K562 (cell line): ENCODE measurements around the gene MYO10. TPM values are rescaled to one million over a fixed set of nuclear protein-coding genes. Genes with fewer than 3 reads are reported as not detected.
A peak's percentile ranks its signal among the peaks of the same experiment; 100 is the strongest.

Experiments
- ATAC-seq: fragments of 200-7000 bp; cut with Tn5 transposase; 3 replicates; pipeline ENCODE4 v1.9.1; 2020; ENCODE audit warnings: moderate library complexity
- BruUV-seq: library from RNA; stranded (reverse); fragments of 400-500 nt; replicated peaks from 2 replicates; lab custom pipeline; 2021; lab: Mats Ljungman, UMichigan
- CTCF ChIA-PET: fragments of 300-600 bp; formaldehyde crosslinking; extraction: SDS; loops from one replicate; lab custom pipeline; 2021; ENCODE audit warnings: low intra/inter-chr PET ratio; lab: Yijun Ruan, JAX
- POLR2A ChIA-PET: fragments of 300-600, 350-650 bp; sonication (Branson Sonifier 250); formaldehyde crosslinking; extraction: SDS; loops from one replicate; lab custom pipeline; 2021; ENCODE audit warnings: antibody characterized with exemption, inconsistent platforms; lab: Yijun Ruan, JAX
- DNase-seq, 4 experiments: peaks; one replicate each; pipeline versions ENCODE4 v3.0.0 to v3.0.0-alpha.2; 2011 to 2018; ENCODE audit warnings: low spot score in 3 of 4, mixed read lengths in 3 of 4; ENCODE audit errors: extremely low read depth in 1 of 4
- FAIRE-seq: peaks from 2 replicates; lab custom pipeline; 2011; peaks lifted over from hg19 to GRCh38; lab: Jason Lieb, UNC
- H2AFZ ChIP-seq: 2 replicates; pipeline ENCODE4 v1.6.0; 2011; ENCODE audit warnings: low read depth, low read length, control low read depth, inconsistent platforms
- H3K27ac ChIP-seq: fragments of 200-600 bp; 3 replicates; pipeline ENCODE4 v1.8.0; 2011; ENCODE audit warnings: low read depth, mild to moderate bottlenecking, control low read depth, inconsistent platforms, low read length, moderate library complexity, mixed read lengths; ENCODE audit errors: extremely low read depth
- H3K27me3 ChIP-seq, 2 experiments: fragments of 300-600 bp in 1 of 2; 2 replicates in 1 of 2; 3 replicates in 1 of 2; pipeline versions ENCODE4 v1.6.0 to v1.8.0; 2011; ENCODE audit warnings: inconsistent platforms in 2 of 2, low read length in 2 of 2, mild to moderate bottlenecking in 1 of 2, mixed read lengths in 1 of 2, moderate library complexity in 1 of 2; ENCODE audit not compliant: control insufficient read depth in 2 of 2, insufficient read depth in 2 of 2
- H3K36me3 ChIP-seq: fragments of 300-600 bp; 3 replicates; pipeline ENCODE4 v1.8.0; 2011; ENCODE audit warnings: mild to moderate bottlenecking, low read length, inconsistent platforms; ENCODE audit not compliant: control insufficient read depth, insufficient read depth
- H3K4me1 ChIP-seq, 2 experiments: fragments of 200-600 bp in 1 of 2; replicated peaks in 1 of 2; 2 replicates in 1 of 2; 3 replicates in 1 of 2; pipeline versions ENCODE4 v1.5.1 to v1.8.0; 2011; ENCODE audit warnings: inconsistent platforms in 2 of 2, low read length in 2 of 2, mild to moderate bottlenecking in 1 of 2, mixed read lengths in 1 of 2, moderate library complexity in 1 of 2; ENCODE audit not compliant: control insufficient read depth in 2 of 2, insufficient read depth in 2 of 2
- H3K4me2 ChIP-seq: 2 replicates; pipeline ENCODE4 v1.6.1; 2011; ENCODE audit warnings: low read length, control low read depth, inconsistent platforms, mixed read lengths; ENCODE audit not compliant: insufficient read depth
- H3K4me3 ChIP-seq: fragments of 200-600 bp; sonication (generic), shearing (Covaris generic); 2 replicates; pipeline ENCODE4 v1.5.1; 2016; ENCODE audit warnings: control low read depth, inconsistent platforms
- H3K79me2 ChIP-seq: fragments of 200-600 bp; 3 replicates; pipeline ENCODE4 v1.8.0; 2011; ENCODE audit warnings: low read length, inconsistent platforms; ENCODE audit not compliant: control insufficient read depth, insufficient read depth
- H3K9ac ChIP-seq, 2 experiments: 2 replicates each; pipeline versions ENCODE4 v1.6.0 to v1.6.1; 2011; ENCODE audit warnings: low read depth in 2 of 2, low read length in 2 of 2, control low read depth in 1 of 2, inconsistent platforms in 1 of 2, mild to moderate bottlenecking in 1 of 2, mixed read lengths in 1 of 2; ENCODE audit not compliant: insufficient read depth in 1 of 2
- H3K9me1 ChIP-seq: one replicate; pipeline ENCODE4 v1.6.0; 2011; ENCODE audit warnings: inconsistent platforms, mild to moderate bottlenecking, low read length, moderate library complexity; ENCODE audit not compliant: control insufficient read depth, insufficient read depth
- H3K9me3 ChIP-seq: replicated peaks from 2 replicates; pipeline ENCODE4 v1.5.1; 2011; ENCODE audit warnings: low read depth, low read length, inconsistent platforms; ENCODE audit not compliant: control insufficient read depth, insufficient read depth
- H4K20me1 ChIP-seq: replicated peaks from 2 replicates; pipeline ENCODE4 v1.6.1; 2011; ENCODE audit warnings: low read length, inconsistent platforms, mixed read lengths; ENCODE audit not compliant: control insufficient read depth, insufficient read depth
- EGR1 ChIP-seq: fragments of 450-650 bp; conservative IDR thresholded peaks from 2 replicates; pipeline ENCODE4 v1.6.1; 2017; ENCODE audit warnings: mild to moderate bottlenecking
- IFI16 ChIP-seq: fragments of 250-450 bp; sonication (Bioruptor Pico); IDR thresholded peaks from 2 replicates; pipeline ENCODE4 v2.1.2; 2022; ENCODE audit warnings: mild to moderate bottlenecking, inconsistent platforms
- MAZ ChIP-seq, 2 experiments: fragments of 450-650 bp in 1 of 2; sonication (generic) in 1 of 2; formaldehyde crosslinking; IDR thresholded peaks in 1 of 2; conservative IDR thresholded peaks in 1 of 2; 2 replicates each; pipeline versions ENCODE4 v1.4.0 to v1.5.0; 2020; ENCODE audit warnings: mild to moderate bottlenecking in 1 of 2, missing genetic modification reagents in 1 of 2
- NEUROD1 ChIP-seq: fragments of 150-350 bp; IDR thresholded peaks from 2 replicates; pipeline ENCODE4 v1.6.1; 2014; ENCODE audit warnings: borderline replicate concordance, low read length, low read depth; ENCODE audit not compliant: partially characterized antibody
- RAD21 ChIP-seq, 2 experiments: fragments of 250-450 bp in 1 of 2; fragments of 450-650 bp in 1 of 2; sonication (Bioruptor Pico) in 1 of 2; formaldehyde crosslinking in 1 of 2; IDR thresholded peaks in 1 of 2; conservative IDR thresholded peaks in 1 of 2; 2 replicates each; pipeline versions ENCODE4 v1.4.0 to v1.8.0; 2020 to 2022; ENCODE audit warnings: mild to moderate bottlenecking in 2 of 2, moderate library complexity in 1 of 2
- RBM22 ChIP-seq: fragments of 200-400 bp; formaldehyde crosslinking; IDR thresholded peaks from 2 replicates; pipeline ENCODE4 v1.6.1; 2018; ENCODE audit warnings: low read length, low read depth; ENCODE audit not compliant: poor library complexity, severe bottlenecking
- U2AF1 ChIP-seq: fragments of 200-400 bp; formaldehyde crosslinking; optimal IDR thresholded peaks from 2 replicates; pipeline ENCODE3; 2017; ENCODE audit warnings: mild to moderate bottlenecking, low read depth, low read length, moderate library complexity
- ZNF263 ChIP-seq: sonication (generic); formaldehyde crosslinking; IDR thresholded peaks from 2 replicates; pipeline ENCODE4 v1.8.0; 2022; ENCODE audit warnings: mild to moderate bottlenecking, missing genetic modification reagents, borderline replicate concordance
- WGBS: fragments of 100-300 bp; shearing (Covaris generic); methylation state at CpG from one replicate; pipeline ENCODE4 v1.1.6; 2016; ENCODE audit warnings: low coverage, mixed read lengths; ENCODE audit not compliant: insufficient coverage; ENCODE audit errors: missing lambda C conversion rate; 5-methylcytosine and 5-hydroxymethylcytosine counted together
- in situ Hi-C: fragments of 300-500 bp; cut with MboI; formaldehyde crosslinking; loops from 4 replicates; pipeline ENCODE4 v1.15.0; 2018; ENCODE audit warnings: inconsistent platforms, mixed read lengths
- intact Hi-C: fragments of 100-400 bp; cut with micrococcal nuclease; formaldehyde crosslinking; loops from 2 replicates; pipeline ENCODE4 v1.14.2; 2022
- polyA plus RNA-seq, 8 experiments: library from polyadenylated mRNA; depleted of rRNA in 4 of 8; stranded (reverse) in 5 of 8; unstranded in 3 of 8; fragments of >200 nt; fragmentation: Nextera tagmentation in 2 of 8; fragmentation: Illumina TruSeq in 1 of 8; extraction: Ambion mirVana in 2 of 8; extraction: Trizol in 1 of 8; gene quantifications; 2 replicates each; pipeline versions ENCODE4 v1.2.1 to v1.2.3, GENCODE V29; 2011 to 2014; ENCODE audit warnings: inconsistent platforms in 1 of 8, missing spikeins in 1 of 8
- total RNA-seq, 7 experiments: library from RNA; depleted of rRNA in 6 of 7; stranded (reverse); fragments of >200 nt in 6 of 7; fragmentation: Illumina TruSeq in 2 of 7; extraction: Trizol in 2 of 7; gene quantifications; 2 replicates each; pipeline versions ENCODE4 v1.2.1 to v1.2.3, GENCODE V29; 2011 to 2021; ENCODE audit warnings: low replicate concordance in 1 of 7
- TF ChIP-seq, protein P1 (sequence below), 3 experiments: IDR thresholded peaks in 2 of 3; conservative IDR thresholded peaks in 1 of 3; 2 replicates each; pipeline ENCODE4 v1.5.1; 2011 to 2012; ENCODE audit warnings: low read length in 3 of 3, mild to moderate bottlenecking in 3 of 3, control low read depth in 2 of 3, improper control_type of control experiment in 1 of 3, inconsistent platforms in 1 of 3, low read depth in 1 of 3, mixed read lengths in 1 of 3, moderate library complexity in 1 of 3; ENCODE audit not compliant: insufficient read depth in 2 of 3
- TF ChIP-seq, protein P2 (sequence below): fragments of 250-450 bp; sonication (Bioruptor Pico); IDR thresholded peaks from 2 replicates; pipeline ENCODE4 v1.4.0; 2020; ENCODE audit warnings: mild to moderate bottlenecking, moderate library complexity, borderline replicate concordance

MYO10 gene
- total and polyA plus RNA-seq, 9 of the 15 experiments (the other 6 are each of a cell fraction or from before 2014, with no cell fraction given), result 0.04 to 0.24 TPM; not detected in 7

DNA sequence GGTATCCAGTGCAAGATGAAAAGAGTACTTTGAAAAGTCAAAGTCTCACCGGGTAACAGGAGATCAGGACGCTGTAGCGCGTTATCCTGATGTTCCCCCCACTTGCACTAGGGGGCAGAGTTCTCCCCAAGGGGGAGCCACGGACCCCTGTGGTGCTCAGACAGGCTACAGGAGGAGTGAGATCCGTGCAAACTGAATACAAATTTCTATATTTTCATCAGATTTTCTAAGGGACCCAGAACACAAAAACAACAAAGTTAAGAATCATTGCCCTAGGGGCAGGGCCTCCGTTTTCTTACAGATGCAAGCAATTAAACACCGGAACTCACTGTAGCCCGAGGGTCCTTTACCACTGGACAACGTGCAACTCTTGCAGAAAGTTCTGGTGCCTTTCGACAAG lies 2.0 kb downstream of the MYO10 start:
- no peaks in the 10 kb centered on the region for H3K9me1 ChIP-seq
- no peaks in the 10 kb centered on the region for H3K36me3 ChIP-seq
- H3K79me2 ChIP-seq, result no peaks in the 10 kb centered on the region
- 13% methylated on average over 11 of the region's 11 CpGs for WGBS
- no peak overlapping the region for H3K27ac ChIP-seq
- CTCF ChIA-PET, result no interaction called here
- H3K4me3 ChIP-seq, result no peak overlapping the region
- peaks cover 0 to 13% of the 10 kb centered on the region in 2 experiments; a peak in 2 of 5 replicates for H3K4me1 ChIP-seq
- in situ Hi-C loops, result no loop called here
- no peaks in the 10 kb centered on the region for H4K20me1 ChIP-seq
- POLR2A ChIA-PET, result no interaction called here
- FAIRE-seq (peak; percentile 55), DNase-seq (peak; percentile 53 to 80 (median 70)), ATAC-seq (peak; percentile 88)
- H2AFZ ChIP-seq, result no peak overlapping the region
- H3K9me3 ChIP-seq, result no peaks in the 10 kb centered on the region
- peaks cover 6 to 13% of the 10 kb centered on the region in 2 experiments; a peak in 2 of 5 replicates for H3K27me3 ChIP-seq
- intact Hi-C loops, result loop anchor here (5.0 kb wide), 1 partner anchor 258 kb away; no protein-coding TSS in a partner anchor
- no peak overlapping the region for H3K9ac ChIP-seq
- BruUV-seq, result no TSS peak
- H3K4me2 ChIP-seq, result no peak overlapping the region
- TF ChIP-seq IFI16 (no peak), ZNF263 (CRISPR knock-in tag) (no peak), EGR1 (no peak), RBM22 (no peak), MAZ (CRISPR knock-in tag; conservative IDR thresholded peaks at IDR 0.05 in 1 of 2, IDR thresholded peaks at IDR 0.05 in 1 of 2) (0 out of 4 replicates have a peak, but pooled peaks of 1 of the 2 experiments have one; percentile 31), RAD21 (CRISPR knock-in tag; conservative IDR thresholded peaks at IDR 0.05 in 1 of 2, IDR thresholded peaks at IDR 0.05 in 1 of 2) (peak; percentile 29 to 41; a peak in 2 of 4 replicates), NEUROD1 (no peak), U2AF1 (no peak)
- TF ChIP-seq, protein P1, sequence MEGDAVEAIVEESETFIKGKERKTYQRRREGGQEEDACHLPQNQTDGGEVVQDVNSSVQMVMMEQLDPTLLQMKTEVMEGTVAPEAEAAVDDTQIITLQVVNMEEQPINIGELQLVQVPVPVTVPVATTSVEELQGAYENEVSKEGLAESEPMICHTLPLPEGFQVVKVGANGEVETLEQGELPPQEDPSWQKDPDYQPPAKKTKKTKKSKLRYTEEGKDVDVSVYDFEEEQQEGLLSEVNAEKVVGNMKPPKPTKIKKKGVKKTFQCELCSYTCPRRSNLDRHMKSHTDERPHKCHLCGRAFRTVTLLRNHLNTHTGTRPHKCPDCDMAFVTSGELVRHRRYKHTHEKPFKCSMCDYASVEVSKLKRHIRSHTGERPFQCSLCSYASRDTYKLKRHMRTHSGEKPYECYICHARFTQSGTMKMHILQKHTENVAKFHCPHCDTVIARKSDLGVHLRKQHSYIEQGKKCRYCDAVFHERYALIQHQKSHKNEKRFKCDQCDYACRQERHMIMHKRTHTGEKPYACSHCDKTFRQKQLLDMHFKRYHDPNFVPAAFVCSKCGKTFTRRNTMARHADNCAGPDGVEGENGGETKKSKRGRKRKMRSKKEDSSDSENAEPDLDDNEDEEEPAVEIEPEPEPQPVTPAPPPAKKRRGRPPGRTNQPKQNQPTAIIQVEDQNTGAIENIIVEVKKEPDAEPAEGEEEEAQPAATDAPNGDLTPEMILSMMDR (IDR thresholded peaks at IDR 0.05 in 2 of 3, conservative IDR thresholded peaks at IDR 0.05 in 1 of 3; ENCODE audit: insufficient read depth in 2 of 3, low read depth in 1 of 3, low read length in 3 of 3), result peak; percentile 61 to 76 (median 76)
- TF ChIP-seq, protein P2, sequence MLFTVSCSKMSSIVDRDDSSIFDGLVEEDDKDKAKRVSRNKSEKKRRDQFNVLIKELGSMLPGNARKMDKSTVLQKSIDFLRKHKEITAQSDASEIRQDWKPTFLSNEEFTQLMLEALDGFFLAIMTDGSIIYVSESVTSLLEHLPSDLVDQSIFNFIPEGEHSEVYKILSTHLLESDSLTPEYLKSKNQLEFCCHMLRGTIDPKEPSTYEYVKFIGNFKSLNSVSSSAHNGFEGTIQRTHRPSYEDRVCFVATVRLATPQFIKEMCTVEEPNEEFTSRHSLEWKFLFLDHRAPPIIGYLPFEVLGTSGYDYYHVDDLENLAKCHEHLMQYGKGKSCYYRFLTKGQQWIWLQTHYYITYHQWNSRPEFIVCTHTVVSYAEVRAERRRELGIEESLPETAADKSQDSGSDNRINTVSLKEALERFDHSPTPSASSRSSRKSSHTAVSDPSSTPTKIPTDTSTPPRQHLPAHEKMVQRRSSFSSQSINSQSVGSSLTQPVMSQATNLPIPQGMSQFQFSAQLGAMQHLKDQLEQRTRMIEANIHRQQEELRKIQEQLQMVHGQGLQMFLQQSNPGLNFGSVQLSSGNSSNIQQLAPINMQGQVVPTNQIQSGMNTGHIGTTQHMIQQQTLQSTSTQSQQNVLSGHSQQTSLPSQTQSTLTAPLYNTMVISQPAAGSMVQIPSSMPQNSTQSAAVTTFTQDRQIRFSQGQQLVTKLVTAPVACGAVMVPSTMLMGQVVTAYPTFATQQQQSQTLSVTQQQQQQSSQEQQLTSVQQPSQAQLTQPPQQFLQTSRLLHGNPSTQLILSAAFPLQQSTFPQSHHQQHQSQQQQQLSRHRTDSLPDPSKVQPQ, result no peak
